GM19468 (cell line): ENCODE results near the gene TCP11L2.
"Not testable (repeated sequence)": the region's sequence is repeated elsewhere in the genome, so short reads cannot be mapped to it uniquely, and the experiment has no call there.

Source experiments
- ATAC-seq: cut with Tn5 transposase; IDR thresholded peaks from one replicate; pipeline ENCODE4 v1.9.1; 2021; ENCODE audit warnings: mild to moderate bottlenecking, moderate library complexity, moderate number of reproducible peaks; ENCODE audit not compliant: unreplicated experiment; ENCODE audit errors: extremely low read depth

TCP11L2 gene

DNA sequence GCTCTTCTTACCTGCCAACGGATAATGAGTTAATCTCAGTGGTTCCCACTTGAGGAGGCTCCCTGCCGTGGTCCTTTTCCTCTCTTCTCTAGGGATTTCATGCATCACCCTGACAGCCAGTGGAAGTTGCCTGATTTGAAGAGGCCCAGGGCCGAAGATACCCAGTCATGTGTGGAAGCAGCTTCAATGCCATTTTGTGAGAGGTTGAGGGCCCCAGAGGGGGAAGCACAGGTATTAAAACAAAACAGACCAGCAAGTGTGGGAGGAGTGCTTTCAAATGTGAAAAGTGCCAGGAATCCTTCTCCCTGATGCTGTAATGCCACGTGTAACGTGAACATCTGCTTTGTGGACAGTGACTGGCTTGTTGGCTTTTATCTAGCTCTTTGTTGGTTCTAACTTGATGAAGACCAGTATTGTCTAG lies 1.5 kb downstream of the TCP11L2 start:
- no peak for ATAC-seq

DNA sequence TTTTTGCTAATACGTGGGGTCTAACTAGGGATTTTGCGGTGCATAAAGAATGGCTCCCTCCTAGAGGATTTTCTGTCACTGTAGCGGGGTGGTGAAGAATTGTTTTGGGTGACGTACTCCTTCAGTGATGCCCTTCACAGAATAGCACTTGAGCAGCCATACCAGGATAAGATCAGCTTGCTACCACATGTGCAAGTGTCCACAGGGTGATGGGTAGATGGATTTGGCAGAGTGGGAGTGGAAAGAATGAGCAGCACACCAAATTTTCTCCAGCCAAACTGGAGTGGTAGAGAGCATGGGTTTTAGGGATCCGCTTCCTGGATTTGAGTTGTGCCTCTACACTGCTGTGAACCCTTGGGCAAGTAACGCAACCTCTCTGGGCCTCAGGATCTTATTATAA lies 2.3 kb downstream of the TCP11L2 start:
- ATAC-seq: no peak

DNA sequence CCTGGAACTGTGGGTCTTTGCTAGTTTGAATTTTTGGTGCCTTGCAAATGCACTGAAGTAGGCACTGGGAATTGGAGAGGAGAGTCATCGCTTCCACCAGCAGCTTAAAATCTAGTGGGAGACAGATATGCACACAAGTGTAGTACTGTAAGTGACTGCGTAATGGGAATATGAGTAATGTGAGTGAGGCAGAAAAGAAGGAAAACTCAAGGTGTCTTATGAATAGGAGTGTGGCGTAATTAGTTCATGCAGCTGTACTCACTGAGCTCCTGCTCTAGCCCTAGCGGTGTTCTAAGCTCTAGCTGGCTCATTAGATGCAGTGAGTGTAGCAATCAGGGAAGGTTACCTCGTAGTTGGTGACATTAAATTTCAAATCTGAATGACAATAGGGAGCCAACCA lies 2.8 kb downstream of the TCP11L2 start:
- no peak for ATAC-seq

DNA sequence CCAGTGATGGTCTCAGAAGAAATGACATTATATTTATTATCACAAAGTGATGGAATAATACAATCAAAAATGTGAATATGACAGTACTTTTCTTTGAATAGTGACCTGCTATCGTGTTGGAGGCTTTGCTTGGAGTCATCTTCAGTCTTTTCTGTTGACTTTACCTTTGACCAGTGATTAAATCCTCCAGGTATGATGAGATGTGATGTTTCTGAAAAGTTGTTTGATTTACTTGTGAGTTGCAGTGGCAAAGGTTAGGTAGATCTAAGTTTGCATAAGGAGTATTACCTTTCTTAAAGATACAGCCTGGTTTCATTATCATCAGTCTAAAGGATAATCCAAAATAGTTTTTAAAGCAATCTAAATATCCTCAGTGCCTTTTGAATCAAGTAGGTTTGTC lies 4.6 kb downstream of the TCP11L2 start:
- no peak for ATAC-seq

DNA sequence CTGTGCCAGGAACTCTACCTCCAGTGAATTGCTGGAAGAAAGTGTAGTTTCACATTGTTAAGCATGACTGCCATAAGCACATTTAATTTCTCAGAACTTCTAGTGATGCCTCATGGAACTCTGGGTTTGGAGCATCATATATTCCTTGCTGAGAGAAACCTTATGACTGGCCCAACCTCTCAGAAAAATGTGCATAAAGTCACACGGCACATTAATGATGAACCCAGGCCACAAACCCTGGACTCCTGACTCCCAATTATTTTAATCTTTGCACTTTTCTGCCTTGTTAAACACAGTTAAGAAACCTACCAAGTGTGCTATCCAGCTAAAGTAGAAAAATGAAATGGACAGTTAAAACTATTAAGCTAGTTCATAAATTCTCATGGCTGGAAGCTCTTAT lies 5.6 kb downstream of the TCP11L2 start:
- no peak for ATAC-seq

DNA sequence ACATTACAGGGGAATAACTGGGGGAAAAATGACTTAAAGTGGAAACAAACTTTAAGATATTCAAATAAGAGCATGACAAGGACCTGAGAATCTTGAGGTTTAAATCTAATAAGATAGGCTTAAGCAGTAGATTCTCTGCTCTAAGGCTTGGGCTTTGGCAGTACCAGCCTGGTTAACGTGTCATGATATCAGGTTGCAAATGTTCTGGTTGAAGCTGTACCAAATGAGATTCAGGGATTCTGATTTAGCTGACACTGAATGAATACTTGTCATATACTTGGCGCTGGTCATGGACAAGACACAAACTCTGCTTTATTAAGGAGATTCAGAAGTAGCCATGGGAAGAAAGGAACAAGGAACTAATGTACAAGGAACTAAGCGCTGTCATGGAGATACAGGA lies 6.1 kb downstream of the TCP11L2 start:
- ATAC-seq: no peak

DNA sequence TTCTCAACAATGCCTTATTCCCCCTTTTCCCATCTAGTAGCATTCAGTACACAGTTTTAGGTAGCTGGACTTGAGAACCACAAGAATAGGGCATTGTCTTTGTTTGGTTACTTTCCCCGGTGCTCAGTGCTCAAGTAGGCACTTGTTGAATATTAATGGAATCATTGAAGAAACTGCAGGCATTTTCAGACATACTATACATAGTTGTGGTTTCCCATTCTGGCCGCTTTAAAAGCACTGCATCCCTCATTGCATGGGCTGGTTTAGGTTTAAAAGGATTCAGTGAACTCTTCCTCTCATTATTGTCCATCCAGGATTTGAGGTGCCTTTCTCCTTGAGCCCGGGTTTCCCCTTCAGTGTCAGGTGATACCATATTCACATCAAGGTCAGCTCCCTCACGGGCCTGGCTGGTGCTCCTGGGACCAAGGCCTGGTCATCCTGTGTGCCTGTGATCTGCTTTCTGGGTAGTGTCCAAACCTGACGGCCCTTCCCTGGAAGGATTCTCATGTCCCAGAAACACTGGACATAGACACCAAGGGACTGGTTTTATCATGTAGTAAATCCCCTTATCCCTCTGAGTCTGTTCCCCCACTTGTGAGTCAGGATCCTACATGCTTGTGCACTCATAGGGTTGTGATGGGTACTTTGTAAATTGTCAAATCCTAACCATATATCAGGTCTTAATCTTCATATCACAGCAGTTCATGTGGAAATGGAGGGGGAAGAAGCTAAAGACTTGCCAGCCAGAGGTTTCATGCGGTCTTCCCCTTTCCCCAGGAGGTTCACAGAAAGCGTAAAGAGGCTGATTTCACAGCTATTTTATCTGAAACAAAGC lies 7.4 kb downstream of the TCP11L2 start:
- ATAC-seq: no peak

DNA sequence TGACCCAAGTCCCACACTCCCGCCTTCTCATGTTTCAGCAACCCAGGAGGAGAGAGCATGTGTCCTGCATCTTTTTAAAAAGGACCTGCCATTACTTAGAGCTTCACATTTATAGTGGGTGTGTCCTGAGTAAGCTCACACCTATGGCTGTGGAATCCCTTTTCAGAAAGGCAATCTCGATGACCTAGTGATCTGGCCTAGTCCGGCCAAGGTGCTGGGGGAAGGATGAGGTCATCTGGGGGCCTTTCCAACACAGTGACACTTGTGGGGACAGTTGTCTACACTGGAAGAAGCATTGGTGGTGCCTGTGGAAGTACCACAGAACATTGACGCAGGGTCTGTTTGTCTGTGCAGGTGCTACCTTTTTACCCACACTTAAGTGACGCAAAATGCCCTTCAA lies 8.2 kb downstream of the TCP11L2 start:
- ATAC-seq: no peak

DNA sequence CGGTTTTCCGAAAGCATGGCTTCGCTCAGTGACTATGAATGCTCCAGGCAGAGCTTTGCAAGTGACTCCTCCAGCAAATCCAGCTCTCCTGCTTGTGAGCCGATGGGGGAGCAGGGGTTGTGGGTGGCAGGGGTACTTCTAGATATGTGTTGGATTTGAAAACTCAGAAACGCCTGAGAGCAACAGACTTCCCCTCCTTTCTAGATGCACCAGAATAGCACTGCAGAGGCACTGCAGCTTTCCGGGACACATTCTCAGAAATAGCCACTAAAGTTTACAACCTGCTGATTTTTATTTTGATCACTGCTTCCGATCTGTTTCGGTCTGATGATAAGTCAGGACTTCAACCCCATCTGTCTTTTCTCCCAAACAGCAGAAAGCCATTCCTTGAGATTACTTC lies 8.6 kb downstream of the TCP11L2 start:
- ATAC-seq: no peak

DNA sequence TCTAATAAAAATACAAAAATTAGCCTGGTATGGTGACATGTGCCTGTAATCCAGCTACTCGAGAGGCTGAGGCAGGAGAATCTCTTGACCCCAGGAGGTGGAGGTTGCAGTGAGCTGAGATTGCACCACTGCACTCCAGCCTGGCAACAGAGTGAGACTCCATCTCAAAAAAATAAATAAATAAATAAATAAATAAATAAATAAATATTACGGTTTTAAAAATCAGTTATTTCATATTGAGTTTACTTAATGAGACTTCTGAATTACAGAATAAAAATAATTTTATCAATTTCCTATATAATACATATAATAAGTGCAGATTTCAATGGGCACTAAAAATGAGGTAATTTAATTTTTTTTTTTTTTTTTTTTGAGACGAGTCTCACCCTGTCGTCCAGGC lies 10.9 kb downstream of the TCP11L2 start:
- ATAC-seq: not testable (repeated sequence)

DNA sequence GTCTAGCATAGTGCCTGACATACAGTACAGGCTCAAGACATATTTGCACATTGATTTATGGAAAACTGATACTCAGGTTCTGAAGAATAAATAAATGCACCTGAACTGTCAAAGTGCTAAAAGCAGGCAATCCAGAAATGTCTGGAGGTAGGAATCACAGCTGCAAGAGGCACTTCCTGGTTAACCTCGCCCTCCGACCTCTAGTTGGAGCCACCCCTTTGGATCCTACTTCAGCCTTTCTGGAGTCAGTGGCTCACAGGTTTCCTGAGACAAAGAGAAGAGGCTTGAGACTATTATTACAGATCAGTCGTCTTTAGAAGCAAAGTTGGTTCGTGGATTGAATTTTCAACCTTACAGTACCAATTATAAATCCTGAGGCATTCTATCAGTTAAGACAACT lies 13.0 kb downstream of the TCP11L2 start:
- ATAC-seq: no peak

DNA sequence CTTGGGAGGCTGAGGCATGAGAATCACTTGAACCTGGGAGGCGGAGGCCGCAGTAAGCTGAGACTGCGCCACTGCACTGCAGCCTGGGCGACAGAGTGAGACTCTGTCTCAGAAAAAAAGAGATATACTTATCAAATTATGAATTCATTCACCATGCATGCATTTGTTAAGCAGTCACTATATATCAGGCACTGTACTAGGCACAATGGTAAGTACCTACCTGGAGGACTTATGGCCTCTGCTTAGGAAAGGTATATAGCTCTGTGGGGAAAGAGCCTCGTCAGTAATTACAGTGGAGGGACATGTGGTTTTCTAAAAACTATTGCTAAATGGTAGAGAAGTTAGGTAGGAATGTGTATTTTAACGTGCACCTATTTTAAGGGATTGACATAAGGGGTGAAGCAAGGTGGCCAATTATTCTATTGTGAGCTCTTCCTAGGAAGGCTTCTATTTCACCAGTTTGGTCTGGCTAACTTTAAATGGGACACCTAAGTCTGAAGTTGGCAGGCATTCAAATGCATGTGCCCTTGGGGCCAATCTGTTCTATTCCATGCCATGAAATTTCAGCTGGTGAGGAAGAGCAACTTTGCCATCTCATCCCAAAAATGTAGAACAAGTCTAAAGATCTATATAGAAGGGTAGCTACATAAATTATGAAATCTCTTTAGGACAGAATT lies 15.0 kb downstream of the TCP11L2 start:
- no peak for ATAC-seq

DNA sequence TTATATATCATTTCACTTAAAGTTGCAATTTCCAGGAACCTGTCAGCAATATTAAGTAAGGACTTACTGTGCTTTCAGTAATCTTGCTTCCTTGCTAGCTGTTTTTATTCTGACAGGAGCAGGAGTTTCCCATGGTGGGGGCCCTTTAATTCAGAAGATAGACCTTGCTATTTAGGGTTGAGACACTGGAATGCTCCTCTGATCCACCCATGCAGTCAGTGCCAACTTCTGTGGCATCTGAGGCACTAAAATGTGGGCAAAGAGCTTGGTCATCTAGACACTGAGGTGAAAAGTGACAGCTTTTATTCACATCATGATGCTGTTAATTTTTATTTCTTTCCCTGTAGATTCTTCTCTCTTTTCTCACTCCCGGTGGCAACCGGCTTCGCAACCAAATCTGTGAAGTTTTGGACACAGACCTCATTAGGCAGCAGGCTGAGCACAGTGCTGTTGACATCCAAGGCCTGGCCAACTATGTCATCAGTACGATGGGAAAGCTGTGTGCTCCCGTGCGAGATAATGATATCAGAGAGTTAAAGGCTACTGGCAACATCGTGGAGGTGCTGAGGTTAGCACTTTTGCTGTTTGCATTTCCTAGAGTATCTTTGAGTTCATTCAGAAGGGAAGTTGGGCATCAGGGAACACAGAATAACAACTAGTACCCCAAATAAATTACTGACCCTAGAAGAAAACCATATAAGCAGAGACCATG lies 18.8 kb downstream of the TCP11L2 start:
- ATAC-seq: no peak

DNA sequence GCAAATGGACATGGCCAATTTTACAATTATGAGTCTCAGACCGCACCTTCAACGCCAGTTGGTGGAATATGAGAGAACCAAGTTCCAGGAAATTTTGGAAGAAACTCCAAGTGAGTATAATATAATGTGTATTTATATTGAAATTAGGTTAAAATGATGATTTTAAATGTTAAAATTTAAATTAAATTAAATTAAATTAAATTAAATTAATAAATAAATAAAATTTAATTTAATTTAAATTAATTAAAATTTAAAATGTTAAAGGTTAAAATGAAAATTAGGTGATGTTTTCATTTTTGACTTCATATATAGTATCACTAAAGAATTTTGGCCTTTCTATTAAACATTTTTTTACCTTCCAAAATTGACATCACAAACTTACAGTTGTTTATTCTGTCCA lies 21.0 kb downstream of the TCP11L2 start:
- ATAC-seq: no peak

DNA sequence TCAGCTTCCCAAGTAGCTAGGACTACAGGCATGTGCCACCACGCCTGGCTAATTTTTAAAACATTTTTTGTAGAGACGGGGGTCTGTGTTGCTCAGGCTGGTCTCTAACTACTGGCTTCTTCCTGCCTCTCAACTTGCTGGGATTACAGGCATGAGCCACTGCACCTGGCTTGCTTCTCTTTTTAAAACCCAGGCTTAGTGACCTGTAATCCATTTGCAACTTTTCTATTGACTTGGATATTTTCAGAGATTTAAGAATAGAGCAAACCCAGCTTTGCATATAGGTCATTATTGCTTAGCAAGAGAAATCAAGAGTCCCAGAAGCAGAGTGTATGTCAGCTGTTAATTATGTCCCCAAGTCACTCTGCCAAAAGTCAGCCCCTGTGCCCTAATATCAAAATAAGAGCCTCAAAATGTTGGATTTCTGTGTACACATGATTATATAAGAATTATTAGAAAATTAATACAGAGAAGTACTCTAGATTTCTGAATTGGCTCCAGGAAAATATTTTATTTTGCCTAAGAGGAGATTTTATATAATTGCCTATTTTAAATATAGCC lies 24.9 kb downstream of the TCP11L2 start:
- ATAC-seq: no peak

DNA sequence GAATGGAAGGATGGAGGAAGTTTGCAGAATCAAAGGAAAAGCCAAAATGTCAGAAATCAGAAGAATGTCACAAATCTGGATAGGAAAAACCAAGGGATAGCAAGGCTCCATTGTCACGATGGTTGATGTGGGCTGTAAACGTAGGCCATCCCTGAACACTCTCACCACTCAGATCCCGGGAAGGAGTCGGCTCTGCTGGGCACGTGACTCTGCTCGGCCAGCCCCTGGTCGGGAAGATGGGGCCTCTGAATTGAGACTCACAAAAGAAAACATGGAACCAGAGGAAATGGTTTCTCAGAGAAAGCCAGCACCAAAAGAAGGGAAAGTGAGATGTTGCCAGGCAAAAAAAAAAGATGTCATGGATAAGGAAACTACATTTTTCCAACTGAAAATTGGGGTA lies 26.2 kb downstream of the TCP11L2 start:
- ATAC-seq: no peak

DNA sequence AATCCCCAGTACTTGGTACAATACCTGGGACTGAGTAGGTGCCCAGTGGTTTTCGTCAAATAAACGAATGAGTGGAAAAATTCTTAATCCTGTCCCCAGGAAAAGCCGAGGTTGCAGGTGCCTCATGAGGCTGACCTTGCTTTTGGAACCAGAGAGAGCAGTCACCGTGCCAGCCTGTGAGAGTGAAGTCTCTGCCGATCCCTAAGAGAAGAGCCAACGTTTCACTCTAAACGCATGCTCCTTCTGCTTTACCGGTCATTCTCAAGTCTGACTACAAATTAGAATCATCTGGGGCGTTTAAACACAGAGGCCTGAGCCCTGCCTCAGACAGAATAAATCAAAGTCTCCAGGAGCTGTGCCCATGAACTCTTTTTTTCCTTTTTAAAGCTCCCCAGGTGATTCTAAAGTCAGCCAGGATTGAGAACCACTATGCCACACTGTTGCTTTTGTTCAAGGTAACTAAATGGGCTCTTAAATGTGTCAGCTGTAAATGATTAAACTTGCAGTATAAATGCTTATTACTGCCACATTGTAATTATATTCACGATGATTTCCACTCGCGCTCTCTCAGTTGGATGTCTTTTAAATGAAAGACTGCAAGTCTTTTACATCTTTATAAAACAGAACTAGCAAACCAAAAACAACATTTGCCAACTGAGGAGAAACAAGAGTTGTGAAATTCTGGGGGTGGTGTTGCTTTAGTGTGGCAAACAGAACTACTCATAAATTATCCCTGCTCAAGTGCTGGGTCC lies 26.9 kb downstream of the TCP11L2 start:
- ATAC-seq: no peak

DNA sequence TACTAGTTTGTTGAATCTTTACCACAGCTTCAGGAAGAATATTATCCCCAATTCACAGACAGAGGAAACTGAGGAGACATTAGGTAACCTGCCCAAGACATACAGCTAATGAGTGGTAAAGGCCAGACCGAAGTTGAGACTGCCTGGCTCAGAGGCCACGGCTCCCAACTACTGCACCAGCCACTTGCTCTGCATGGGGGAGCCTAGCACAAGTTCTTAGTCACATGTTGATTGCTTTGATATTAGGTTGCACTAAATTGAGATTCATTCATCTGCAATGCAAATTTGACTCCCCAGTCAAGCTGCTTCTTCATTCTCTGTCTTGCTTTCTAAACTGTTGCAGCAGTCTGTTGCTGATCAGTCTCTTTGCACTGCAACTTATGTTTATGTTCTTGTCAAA lies 29.1 kb downstream of the TCP11L2 start:
- no peak for ATAC-seq

DNA sequence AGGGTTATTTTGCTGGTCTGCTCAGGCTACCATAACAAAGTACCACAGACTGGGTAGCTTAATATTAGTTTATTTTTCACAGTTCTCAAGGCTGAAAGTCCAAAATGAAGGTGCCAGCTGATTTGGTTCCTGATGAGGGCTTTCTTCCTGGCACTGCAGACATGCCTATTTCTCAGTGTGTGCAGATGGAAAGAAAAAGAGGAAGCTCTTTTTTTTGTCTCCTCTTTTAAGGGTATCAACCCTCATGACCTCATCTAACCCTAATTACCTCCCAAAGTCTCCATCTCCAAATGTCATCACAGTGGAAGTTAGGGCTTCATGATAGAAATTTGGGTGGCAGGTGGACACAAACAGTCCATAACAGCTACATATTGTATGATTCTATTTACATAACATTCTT lies 30.0 kb downstream of the TCP11L2 start:
- no peak for ATAC-seq

DNA sequence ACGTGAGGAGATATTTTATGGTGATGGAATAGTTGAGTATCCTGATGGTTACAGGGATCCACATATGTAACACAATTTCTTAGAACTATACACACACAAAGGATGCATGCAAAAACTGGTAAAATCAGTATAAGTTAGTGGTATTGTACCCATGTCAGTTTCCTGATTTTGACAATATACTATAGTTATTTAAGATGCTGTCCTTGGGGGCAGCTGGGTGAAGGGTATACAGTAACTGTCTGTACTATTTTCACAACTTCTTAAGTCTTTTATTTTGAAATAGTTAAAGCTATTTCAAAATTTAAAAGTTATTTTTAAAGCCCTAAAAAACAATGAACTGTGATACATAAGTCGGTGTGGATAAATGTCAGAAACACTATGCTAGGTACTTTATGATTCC lies 30.5 kb downstream of the TCP11L2 start:
- ATAC-seq: no peak
